GM13977 (cell line): ENCODE results near the gene FHIT.

Source experiments
- DNase-seq: peaks from one replicate; pipeline ENCODE4 v3.0.0; 2012; ENCODE audit warnings: low spot score
- CTCF ChIP-seq: IDR thresholded peaks from 2 replicates; pipeline ENCODE4 v1.5.1; 2012; ENCODE audit warnings: mild to moderate bottlenecking, control low read depth; ENCODE audit not compliant: insufficient read depth; ENCODE audit errors: extremely low read depth, missing control alignments
- in situ Hi-C: fragments of 300-500 bp; cut with MboI; formaldehyde crosslinking; loops from one replicate; pipeline ENCODE4 v1.12.0; 2022; ENCODE audit warnings: low sequenced_read_pairs, low pct_unique_long_range_greater_than_20kb, mixed read lengths, inconsistent platforms; ENCODE audit not compliant: unreplicated experiment

The FHIT gene

DNA sequence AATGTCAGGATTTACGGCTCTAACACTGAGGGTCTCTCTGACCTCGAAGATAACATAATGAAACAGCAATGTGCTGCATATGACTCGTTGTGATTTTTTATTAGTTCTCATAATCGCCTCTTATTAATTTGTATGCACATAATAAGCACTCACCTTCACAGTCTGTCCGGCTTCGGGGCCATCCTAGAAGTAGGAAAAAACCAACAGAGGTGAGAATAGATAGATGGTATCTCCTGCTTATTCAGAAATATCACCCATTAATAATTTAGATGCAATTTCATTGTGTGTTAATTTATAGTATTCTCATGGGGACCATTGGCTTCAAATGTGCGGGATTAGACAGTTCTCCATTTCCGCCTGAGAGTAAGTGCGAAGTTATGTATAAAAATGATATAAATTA is 1240.0 kb downstream of the FHIT start:
- in situ Hi-C loops, result no loop called here
- no peak for TF ChIP-seq CTCF
- no peak for DNase-seq

DNA sequence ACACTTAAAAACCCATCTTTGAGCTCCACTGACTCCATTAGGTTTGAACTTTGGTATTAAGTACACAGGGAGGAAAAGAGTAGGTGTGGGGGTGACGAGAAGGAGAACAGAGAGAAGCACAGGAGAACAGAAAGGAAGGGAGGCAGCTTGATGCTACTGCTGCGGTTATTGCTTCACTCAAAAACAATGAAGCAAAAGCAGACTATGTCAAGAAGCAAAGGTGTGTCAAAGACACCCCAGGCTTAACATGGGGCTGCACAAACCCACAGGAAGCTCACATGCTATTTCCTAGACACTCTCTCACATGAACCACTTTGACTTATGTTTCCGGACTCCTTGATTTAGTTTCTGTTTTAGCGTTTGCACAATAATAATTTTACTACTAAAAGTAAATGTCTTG is 1240.5 kb downstream of the FHIT start:
- no peak for TF ChIP-seq CTCF
- DNase-seq, result peak; percentile 53
- in situ Hi-C loops, result no loop called here

DNA sequence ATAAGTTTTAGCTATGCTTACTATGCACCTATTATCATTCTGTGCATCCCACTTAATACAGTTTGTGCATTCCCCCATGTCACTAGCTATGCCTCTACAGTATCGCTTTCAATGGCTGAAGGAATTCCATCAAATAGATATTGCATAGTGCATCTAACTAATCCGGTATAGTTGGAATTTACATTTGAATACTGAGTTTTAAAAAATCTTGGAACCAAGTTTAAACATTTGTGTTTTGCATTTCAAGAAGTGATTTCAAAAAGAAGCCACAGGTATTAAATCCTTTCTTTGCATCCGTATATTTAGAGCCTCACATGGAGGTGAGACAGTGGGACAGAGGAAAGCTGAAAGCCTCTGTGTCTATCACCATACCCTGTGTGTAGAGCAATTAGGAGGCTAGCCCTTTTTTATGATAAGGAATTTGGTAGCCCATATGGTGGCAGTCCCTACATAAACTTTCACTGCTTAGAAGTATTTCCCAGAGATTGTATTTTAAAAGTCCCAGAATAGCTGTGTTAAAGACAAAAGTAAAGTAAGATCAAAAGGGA is 1241.2 kb downstream of the FHIT start:
- no peak for TF ChIP-seq CTCF
- no peak for DNase-seq
- in situ Hi-C loops, result no loop called here

DNA sequence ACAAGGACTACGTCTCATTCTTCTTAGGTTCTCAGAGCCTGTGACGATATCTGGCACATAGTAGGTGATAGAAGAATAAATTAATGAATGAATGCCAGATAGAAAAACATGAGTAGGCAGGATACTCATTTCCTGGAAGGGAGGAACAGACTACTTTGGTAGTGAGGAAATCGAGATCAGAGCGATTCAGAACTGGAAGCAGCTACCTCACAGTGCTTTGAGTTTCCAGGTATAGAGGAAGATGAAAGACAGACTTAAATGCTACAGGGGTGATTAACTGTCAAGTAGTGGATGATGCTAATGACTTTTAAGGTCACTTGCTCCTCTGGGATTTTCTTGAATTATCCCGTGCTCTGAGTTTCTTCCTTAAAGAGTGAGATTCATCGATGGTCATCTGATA is 1249.9 kb downstream of the FHIT start:
- in situ Hi-C loops, result no loop called here
- no peak for TF ChIP-seq CTCF
- no peak for DNase-seq

DNA sequence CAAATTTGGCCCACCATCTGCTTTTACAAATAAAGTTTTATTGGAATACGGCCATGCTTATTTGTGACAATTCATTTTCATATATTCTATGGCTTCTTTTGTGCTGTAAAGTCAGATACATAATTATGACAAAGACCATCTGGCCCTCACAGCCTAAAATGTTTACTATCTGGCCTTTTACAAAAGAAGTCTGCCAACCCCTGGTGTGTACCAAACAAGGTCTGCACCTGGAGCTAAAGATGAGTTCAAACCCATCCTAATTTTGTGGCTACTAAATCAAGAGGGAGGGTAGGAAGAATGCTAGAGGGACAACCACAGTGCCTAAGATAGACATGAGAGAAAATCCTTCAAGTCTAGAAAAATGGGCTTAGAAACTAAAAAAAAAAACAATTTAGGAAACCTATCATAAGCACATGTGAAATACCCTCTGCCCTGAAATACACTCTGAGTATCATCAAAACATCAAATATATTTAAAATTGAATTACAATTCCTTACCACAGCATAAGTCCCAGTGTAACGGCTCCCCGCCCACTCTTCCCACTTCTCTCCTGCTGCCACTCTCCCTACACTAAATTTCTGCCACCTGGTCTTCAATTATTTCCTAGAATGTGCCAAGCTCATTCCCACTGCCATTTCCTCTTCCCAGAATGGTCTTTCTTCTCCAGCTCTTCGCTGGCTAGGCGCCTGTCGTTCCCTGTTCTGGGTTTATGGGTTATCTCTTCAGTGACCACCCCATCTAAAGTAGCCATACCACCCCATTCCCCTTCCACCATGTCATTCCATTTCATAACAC is 1250.7 kb downstream of the FHIT start:
- no peak for TF ChIP-seq CTCF
- DNase-seq, result no peak
- in situ Hi-C loops, result no loop called here

DNA sequence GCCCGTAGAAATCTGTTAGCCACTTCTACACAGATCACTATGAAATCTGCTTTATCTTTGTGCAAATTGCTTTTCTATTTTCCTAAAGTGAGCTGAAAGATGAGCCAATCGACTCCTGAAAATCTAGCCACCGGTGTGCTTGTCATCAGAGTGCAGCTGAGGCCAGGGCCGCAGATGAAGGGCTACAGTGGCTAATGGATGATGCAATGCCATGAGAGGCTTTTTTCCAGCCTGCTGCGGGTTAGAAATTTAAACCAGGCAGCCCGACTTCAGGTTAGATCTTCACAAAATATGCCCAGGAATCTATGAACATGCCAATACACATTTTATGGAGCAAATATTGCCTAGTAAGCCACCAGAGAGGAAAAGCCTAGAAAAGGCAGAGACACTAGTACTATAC is 1253.2 kb downstream of the FHIT start:
- no peak for TF ChIP-seq CTCF
- no peak for DNase-seq
- in situ Hi-C loops, result no loop called here
